Fibroblast of lung (primary cell): ENCODE data around the gene DYNC2I2.

ENCODE experiments used
- EZH2 ChIP-seq: IDR thresholded peaks from 2 replicates; pipeline ENCODE4 v1.5.1; 2012; ENCODE audit warnings: low read length, control low read depth, mild to moderate bottlenecking; ENCODE audit errors: missing control alignments
- TF ChIP-seq, protein P1 (sequence below), 2 donors: IDR thresholded peaks in 1 of 2; conservative IDR thresholded peaks in 1 of 2; 1 replicate in 1 of 2; 2 replicates in 1 of 2; pipeline ENCODE4 v1.5.1; 2011 to 2012; ENCODE audit warnings: low read length in 2 of 2, control low read depth in 1 of 2, inconsistent platforms in 1 of 2, low read depth in 1 of 2, mild to moderate bottlenecking in 1 of 2

DNA sequence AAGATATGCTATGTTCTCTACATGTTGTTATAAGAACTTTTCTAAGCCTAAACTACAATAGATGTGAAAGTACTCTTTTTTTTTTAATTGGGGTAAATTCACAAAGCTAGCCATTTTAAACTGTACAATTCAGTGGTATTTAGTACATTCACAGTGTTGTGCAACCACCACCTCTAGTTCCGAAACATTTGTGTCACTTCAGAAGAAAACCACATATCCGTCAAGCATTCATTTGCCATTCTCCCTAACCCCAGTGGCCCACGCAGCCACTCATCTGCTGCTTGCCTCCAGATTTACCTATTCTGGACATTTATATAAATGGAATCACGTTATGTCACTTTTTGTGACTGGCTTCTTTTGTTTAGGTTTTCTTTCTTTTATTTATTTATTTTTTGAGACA lies 61.2 kb downstream of the DYNC2I2 start:
- TF ChIP-seq, protein P1, sequence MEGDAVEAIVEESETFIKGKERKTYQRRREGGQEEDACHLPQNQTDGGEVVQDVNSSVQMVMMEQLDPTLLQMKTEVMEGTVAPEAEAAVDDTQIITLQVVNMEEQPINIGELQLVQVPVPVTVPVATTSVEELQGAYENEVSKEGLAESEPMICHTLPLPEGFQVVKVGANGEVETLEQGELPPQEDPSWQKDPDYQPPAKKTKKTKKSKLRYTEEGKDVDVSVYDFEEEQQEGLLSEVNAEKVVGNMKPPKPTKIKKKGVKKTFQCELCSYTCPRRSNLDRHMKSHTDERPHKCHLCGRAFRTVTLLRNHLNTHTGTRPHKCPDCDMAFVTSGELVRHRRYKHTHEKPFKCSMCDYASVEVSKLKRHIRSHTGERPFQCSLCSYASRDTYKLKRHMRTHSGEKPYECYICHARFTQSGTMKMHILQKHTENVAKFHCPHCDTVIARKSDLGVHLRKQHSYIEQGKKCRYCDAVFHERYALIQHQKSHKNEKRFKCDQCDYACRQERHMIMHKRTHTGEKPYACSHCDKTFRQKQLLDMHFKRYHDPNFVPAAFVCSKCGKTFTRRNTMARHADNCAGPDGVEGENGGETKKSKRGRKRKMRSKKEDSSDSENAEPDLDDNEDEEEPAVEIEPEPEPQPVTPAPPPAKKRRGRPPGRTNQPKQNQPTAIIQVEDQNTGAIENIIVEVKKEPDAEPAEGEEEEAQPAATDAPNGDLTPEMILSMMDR (conservative IDR thresholded peaks at IDR 0.05 in 1 of 2, IDR thresholded peaks at IDR 0.05 in 1 of 2; ENCODE audit: low read depth in 1 of 2, low read length in 2 of 2), result no peak
- TF ChIP-seq EZH2, result no peak
